ENCODE measurements around the gene KREMEN1.

DNA sequence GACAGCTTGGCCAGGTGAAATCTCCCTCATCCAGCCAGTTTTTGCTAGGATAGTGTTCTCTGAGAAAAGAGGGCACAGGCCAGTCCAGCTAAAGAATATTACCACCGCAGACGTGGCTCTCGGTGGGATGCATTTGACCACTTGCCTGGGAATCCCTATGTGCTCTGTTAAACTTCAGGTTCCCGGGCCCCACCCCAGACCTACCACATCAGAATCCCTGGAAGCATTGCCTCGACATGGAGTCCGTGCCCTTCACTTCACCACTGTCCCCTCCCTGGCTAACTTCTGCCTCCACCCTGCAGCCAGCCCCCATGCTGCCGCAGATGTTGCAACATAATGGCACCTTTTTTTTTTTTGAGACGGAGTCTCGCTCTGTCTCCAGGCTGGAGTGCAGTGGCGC is 76.0 kb downstream of the KREMEN1 start:
- TF ChIP-seq, protein P1, sequence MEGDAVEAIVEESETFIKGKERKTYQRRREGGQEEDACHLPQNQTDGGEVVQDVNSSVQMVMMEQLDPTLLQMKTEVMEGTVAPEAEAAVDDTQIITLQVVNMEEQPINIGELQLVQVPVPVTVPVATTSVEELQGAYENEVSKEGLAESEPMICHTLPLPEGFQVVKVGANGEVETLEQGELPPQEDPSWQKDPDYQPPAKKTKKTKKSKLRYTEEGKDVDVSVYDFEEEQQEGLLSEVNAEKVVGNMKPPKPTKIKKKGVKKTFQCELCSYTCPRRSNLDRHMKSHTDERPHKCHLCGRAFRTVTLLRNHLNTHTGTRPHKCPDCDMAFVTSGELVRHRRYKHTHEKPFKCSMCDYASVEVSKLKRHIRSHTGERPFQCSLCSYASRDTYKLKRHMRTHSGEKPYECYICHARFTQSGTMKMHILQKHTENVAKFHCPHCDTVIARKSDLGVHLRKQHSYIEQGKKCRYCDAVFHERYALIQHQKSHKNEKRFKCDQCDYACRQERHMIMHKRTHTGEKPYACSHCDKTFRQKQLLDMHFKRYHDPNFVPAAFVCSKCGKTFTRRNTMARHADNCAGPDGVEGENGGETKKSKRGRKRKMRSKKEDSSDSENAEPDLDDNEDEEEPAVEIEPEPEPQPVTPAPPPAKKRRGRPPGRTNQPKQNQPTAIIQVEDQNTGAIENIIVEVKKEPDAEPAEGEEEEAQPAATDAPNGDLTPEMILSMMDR (IDR thresholded peaks at IDR 0.05; ENCODE audit: poor library complexity): no peak
- TF ChIP-seq EZH2 (IDR thresholded peaks at IDR 0.05; ENCODE audit: borderline replicate concordance): no peak
- no peak for TF ChIP-seq EZH2phosphoT487 (IDR thresholded peaks at IDR 0.05; ENCODE audit: low read depth, severe bottlenecking, unreplicated experiment)
